GM13976 (cell line): ENCODE data around the gene WDFY4.

Experiments used
- DNase-seq: peaks from one replicate; pipeline ENCODE4 v3.0.0; 2012; ENCODE audit warnings: low spot score
- CTCF ChIP-seq: IDR thresholded peaks from 2 replicates; pipeline ENCODE4 v1.5.1; 2012; ENCODE audit warnings: borderline replicate concordance, mild to moderate bottlenecking; ENCODE audit not compliant: insufficient read depth; ENCODE audit errors: extremely low read depth, missing control alignments, control extremely low read depth
- in situ Hi-C: fragments of 300-500 bp; cut with MboI; formaldehyde crosslinking; loops from one replicate; pipeline ENCODE4 v1.12.0; 2022; ENCODE audit warnings: low sequenced_read_pairs, mixed read lengths, inconsistent platforms; ENCODE audit not compliant: unreplicated experiment

WDFY4 gene

GRCh38 chr10:48672596-48673265 is 11.9 kb upstream of the WDFY4 start:
- peak; percentile 60 for DNase-seq
- TF ChIP-seq CTCF, result no peak
- in situ Hi-C loops, result loop anchor here (25.0 kb wide), 1 partner anchor 490 kb away; no protein-coding TSS in a partner anchor

GRCh38 chr10:48677625-48678024 is 7.0 kb upstream of the WDFY4 start:
- in situ Hi-C loops, result no loop called here
- DNase-seq, result no peak
- no peak for TF ChIP-seq CTCF

GRCh38 chr10:48678041-48678440 is 6.6 kb upstream of the WDFY4 start:
- TF ChIP-seq CTCF, result no peak
- in situ Hi-C loops, result no loop called here

GRCh38 chr10:48681740-48682139 is 2.9 kb upstream of the WDFY4 start:
- no peak for DNase-seq
- in situ Hi-C loops, result no loop called here
- no peak for TF ChIP-seq CTCF

More at GRCh38 chr10:48678041-48678440, 6.6 kb upstream of the WDFY4 start:
- no peak for DNase-seq

GRCh38 chr10:48682265-48682664 is 2.4 kb upstream of the WDFY4 start:
- in situ Hi-C loops, result no loop called here
- TF ChIP-seq CTCF, result no peak
- DNase-seq, result no peak

- in situ Hi-C loops, result no loop called here
- DNase-seq, result no peak
- TF ChIP-seq CTCF, result no peak
These were observed 1.2 kb upstream of the WDFY4 start for GRCh38 chr10:48683424-48683823.
